Tibial nerve (tissue), 3 donors: ENCODE measurements around the gene PPP1R7.

Experiments used
- CTCF ChIP-seq, 5 experiments: fragments of 200-600 bp in 3 of 5; fragments of 450-650 bp in 2 of 5; sonication (generic) in 3 of 5; IDR thresholded peaks; one replicate each; pipeline ENCODE4 v1.5.1; 2016 to 2019; ENCODE audit warnings: antibody characterized with exemption in 5 of 5, mild to moderate bottlenecking in 3 of 5, moderate library complexity in 2 of 5
- POLR2A ChIP-seq, 2 donors: fragments of 450-650 bp; IDR thresholded peaks; one replicate each; pipeline ENCODE4 v1.6.1; 2017; ENCODE audit warnings: antibody characterized with exemption in 2 of 2, mild to moderate bottlenecking in 2 of 2, moderate library complexity in 2 of 2

GRCh38 chr2:241224851-241225438 is 74.7 kb downstream of the PPP1R7 start:
- TF ChIP-seq CTCF (IDR thresholded peaks at IDR 0.05) (no peak), POLR2A (IDR thresholded peaks at IDR 0.05) (no peak)
